Fibroblast of pulmonary artery (primary cell): ENCODE data around the gene TMCO4.

ENCODE experiments used
- DNase-seq: peaks from one replicate; pipeline ENCODE4 v3.0.0-alpha.2; 2010; ENCODE audit warnings: low read depth
- H3K4me3 ChIP-seq: replicated peaks from 2 replicates; pipeline ENCODE4 v1.5.1; 2011; ENCODE audit warnings: low read depth, mild to moderate bottlenecking, control low read depth, low read length, moderate library complexity
- TF ChIP-seq, protein P1 (sequence below): IDR thresholded peaks from 2 replicates; pipeline ENCODE4 v1.5.1; 2011; ENCODE audit warnings: mild to moderate bottlenecking, control low read depth, low read length, inconsistent platforms; ENCODE audit errors: missing control alignments

The TMCO4 gene

DNA sequence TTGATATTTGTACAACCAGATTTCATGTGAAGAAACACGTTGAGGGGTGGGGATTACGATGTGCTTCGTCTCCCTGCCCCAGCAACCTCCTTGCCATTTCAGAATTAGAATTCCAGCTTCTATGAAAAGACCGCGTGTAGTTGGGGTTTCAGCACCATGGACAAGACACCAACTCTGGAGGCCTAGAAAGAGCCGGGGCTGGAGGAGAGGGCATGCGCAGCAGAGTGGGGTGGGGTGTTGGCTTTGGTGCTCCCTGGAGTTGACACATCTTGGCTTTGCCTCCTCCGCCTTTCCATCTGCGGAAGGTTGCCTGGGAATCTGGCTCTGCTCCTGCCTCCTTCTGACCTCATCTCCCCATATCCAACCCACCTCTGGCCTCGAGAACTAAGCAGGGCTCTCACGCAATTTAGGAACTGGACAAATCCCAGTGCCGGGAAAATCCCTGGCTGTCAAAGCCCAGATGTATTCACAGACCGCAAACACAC lies 123.2 kb downstream of the TMCO4 start:
- no peak overlapping the region for H3K4me3 ChIP-seq
- peak; percentile 80 for DNase-seq
- TF ChIP-seq, protein P1, sequence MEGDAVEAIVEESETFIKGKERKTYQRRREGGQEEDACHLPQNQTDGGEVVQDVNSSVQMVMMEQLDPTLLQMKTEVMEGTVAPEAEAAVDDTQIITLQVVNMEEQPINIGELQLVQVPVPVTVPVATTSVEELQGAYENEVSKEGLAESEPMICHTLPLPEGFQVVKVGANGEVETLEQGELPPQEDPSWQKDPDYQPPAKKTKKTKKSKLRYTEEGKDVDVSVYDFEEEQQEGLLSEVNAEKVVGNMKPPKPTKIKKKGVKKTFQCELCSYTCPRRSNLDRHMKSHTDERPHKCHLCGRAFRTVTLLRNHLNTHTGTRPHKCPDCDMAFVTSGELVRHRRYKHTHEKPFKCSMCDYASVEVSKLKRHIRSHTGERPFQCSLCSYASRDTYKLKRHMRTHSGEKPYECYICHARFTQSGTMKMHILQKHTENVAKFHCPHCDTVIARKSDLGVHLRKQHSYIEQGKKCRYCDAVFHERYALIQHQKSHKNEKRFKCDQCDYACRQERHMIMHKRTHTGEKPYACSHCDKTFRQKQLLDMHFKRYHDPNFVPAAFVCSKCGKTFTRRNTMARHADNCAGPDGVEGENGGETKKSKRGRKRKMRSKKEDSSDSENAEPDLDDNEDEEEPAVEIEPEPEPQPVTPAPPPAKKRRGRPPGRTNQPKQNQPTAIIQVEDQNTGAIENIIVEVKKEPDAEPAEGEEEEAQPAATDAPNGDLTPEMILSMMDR, result no peak

DNA sequence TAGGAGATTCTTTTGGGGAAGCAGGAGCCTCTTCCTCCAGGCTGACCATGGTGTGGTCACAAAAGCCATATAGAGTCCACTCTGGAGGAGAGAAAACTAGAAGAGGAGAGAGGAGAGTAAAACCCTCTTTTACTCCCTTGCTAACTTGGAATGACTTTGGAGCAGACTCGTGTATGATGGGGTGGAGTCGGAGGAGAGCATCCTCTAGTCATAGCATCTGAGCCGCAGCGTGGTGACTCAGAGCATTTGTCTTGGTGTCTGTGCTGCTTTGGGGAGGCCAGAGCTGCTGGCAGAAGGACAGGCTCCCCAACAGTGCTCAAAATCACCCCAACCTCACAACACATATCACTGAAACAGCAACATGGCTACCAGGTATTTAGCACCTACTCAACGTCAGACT lies 123.9 kb downstream of the TMCO4 start:
- H3K4me3 ChIP-seq, result no peak overlapping the region
- DNase-seq, result no peak
- TF ChIP-seq, protein P1, result no peak

DNA sequence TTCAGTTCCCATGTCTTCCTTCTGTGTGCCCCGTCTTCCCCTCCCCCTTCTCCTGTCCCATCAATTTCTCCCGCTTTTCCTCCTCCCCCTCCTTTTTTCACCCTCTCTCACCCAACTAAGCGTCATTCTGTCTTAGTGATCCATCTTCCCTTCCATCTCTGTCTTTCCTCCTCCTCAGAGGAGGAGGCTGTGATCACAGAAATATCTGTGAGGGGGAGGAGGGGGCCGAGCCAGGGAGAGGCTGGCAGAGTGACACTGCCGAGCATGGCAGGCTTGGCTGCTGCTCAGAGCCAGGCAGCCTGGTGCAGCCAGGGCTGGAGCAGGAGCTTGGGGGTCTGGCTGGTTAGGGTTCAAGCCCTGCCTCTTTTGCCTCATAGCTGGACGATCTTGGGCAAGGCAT lies 127.5 kb downstream of the TMCO4 start:
- no peak overlapping the region for H3K4me3 ChIP-seq
- TF ChIP-seq, protein P1, result no peak
- no peak for DNase-seq

DNA sequence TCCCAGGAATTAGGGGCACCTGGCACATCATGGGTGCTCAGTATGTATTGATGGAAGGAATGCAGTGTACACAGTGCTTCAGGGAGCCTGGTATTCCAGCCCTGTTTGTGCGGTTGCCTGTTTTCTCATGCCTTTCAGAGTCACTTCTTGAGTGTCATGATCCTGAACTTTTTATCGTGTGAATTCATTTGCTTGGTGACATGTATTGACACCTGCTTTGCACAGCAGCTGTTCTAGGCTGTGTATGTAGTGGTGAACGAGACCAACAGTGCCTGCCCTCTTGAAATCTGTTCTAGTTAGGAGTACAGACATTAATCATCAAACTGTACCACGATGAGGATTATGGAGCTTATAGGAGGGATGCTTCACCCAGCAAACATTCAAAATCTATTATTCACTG lies 128.9 kb downstream of the TMCO4 start:
- no peak for DNase-seq
- TF ChIP-seq, protein P1, result no peak
- no peak overlapping the region for H3K4me3 ChIP-seq

DNA sequence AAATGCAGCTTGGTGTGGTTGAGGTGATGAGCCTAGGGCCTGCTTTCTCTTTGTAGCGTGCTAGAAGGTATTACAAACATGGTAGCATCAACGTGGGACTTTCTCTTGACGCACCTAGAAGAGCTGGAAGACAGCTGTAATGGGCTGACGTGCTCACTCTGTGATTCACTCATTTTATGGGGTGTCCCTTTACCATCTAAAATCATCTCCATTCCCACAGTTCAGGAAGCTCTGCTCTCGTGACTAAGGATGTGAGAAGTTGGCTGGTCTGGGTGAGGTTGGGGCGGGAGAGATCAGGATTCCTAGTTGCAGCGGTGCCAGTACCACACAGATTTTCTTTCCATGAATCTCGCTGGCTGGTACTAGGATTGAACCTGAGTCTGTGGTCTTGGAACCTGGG lies 130.8 kb downstream of the TMCO4 start:
- no peak for DNase-seq
- TF ChIP-seq, protein P1, result no peak
- H3K4me3 ChIP-seq, result no peak overlapping the region

DNA sequence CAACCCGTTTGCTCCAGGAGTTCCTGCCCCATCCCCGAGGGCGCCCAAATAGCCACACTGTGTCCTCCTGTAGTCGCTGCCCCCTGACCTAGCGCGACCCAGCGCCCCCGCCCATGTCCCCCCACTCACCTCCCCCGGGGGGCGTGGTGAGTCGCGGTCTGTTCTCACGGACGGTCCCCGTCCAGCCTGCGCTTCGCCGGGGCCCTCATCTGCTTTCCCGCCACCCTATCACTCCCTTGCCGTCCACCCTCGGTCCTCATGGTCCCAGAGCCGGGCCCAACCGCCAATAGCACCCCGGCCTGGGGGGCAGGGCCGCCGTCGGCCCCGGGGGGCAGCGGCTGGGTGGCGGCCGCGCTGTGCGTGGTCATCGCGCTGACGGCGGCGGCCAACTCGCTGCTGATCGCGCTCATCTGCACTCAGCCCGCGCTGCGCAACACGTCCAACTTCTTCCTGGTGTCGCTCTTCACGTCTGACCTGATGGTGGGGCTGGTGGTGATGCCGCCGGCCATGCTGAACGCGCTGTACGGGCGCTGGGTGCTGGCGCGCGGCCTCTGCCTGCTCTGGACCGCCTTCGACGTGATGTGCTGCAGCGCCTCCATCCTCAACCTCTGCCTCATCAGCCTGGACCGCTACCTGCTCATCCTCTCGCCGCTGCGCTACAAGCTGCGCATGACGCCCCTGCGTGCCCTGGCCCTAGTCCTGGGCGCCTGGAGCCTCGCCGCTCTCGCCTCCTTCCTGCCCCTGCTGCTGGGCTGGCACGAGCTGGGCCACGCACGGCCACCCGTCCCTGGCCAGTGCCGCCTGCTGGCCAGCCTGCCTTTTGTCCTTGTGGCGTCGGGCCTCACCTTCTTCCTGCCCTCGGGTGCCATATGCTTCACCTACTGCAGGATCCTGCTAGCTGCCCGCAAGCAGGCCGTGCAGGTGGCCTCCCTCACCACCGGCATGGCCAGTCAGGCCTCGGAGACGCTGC lies 133.9 kb downstream of the TMCO4 start:
- DNase-seq, result no peak
- no peak overlapping the region for H3K4me3 ChIP-seq
- TF ChIP-seq, protein P1, result no peak

DNA sequence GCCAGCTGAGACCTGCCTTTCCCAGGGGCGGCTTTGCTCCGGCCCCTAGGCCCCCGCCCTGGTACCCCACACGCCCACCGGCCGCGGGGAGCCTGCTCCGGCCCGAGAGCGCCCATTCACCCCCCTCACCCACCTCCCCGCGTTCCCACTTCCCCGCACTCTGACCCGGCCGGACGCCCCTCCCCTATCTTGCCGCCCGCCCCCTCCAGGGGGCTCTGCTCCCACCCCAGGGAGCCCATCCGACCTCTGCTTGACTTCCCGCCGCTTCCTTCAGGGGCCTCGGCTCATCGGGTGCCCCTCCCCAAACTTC lies 134.6 kb downstream of the TMCO4 start:
- TF ChIP-seq, protein P1, result no peak
- no peak for DNase-seq
- H3K4me3 ChIP-seq, result no peak overlapping the region
